ENCODE results near the gene PKIB.

The PKIB gene

GRCh38 chr6:122673343-122673961, 63.2 kb downstream of the PKIB start:
- no peak overlapping the region for H3K27ac Mint-ChIP-seq
- no peaks in the 10 kb centered on the region for H3K27me3 Mint-ChIP-seq
- H3K4me1 Mint-ChIP-seq: no peaks in the 10 kb centered on the region

GRCh38 chr6:122676146-122676545, 65.9 kb downstream of the PKIB start:
- no peak overlapping the region for H3K4me3 Mint-ChIP-seq
- H3K4me1 Mint-ChIP-seq: no peaks in the 10 kb centered on the region
- H3K9me3 Mint-ChIP-seq: no peaks in the 10 kb centered on the region
- no peaks in the 10 kb centered on the region for H3K36me3 Mint-ChIP-seq
- no peaks in the 10 kb centered on the region for H3K27me3 Mint-ChIP-seq
- H3K27ac Mint-ChIP-seq: no peak overlapping the region

More at GRCh38 chr6:122673343-122673961, 63.2 kb downstream of the PKIB start:
- no peaks in the 10 kb centered on the region for H3K36me3 Mint-ChIP-seq
- no peaks in the 10 kb centered on the region for H3K9me3 Mint-ChIP-seq
- no peak overlapping the region for H3K4me3 Mint-ChIP-seq

GRCh38 chr6:122676688-122677087, 66.5 kb downstream of the PKIB start:
- no peaks in the 10 kb centered on the region for H3K27me3 Mint-ChIP-seq
- no peaks in the 10 kb centered on the region for H3K9me3 Mint-ChIP-seq
- H3K4me3 Mint-ChIP-seq: no peak overlapping the region
- H3K4me1 Mint-ChIP-seq: no peaks in the 10 kb centered on the region
- no peaks in the 10 kb centered on the region for H3K36me3 Mint-ChIP-seq
- no peak overlapping the region for H3K27ac Mint-ChIP-seq

GRCh38 chr6:122677406-122677805, 67.2 kb downstream of the PKIB start:
- Mint-ChIP-seq H3K36me3 (no peaks in the 10 kb centered on the region), H3K27me3 (no peaks in the 10 kb centered on the region), H3K4me3 (no peak overlapping the region), H3K27ac (no peak overlapping the region), H3K9me3 (no peaks in the 10 kb centered on the region), H3K4me1 (no peaks in the 10 kb centered on the region)

- H3K4me1 Mint-ChIP-seq: no peaks in the 10 kb centered on the region
- H3K36me3 Mint-ChIP-seq: no peaks in the 10 kb centered on the region
- H3K4me3 Mint-ChIP-seq: no peak overlapping the region
- H3K9me3 Mint-ChIP-seq: no peaks in the 10 kb centered on the region
- no peak overlapping the region for H3K27ac Mint-ChIP-seq
- H3K27me3 Mint-ChIP-seq: no peaks in the 10 kb centered on the region
These were observed 68.6 kb downstream of the PKIB start for GRCh38 chr6:122678841-122679240.

GRCh38 chr6:122681705-122682104, 71.5 kb downstream of the PKIB start:
- no peaks in the 10 kb centered on the region for H3K27me3 Mint-ChIP-seq
- H3K4me1 Mint-ChIP-seq: no peaks in the 10 kb centered on the region
- no peaks in the 10 kb centered on the region for H3K9me3 Mint-ChIP-seq
- no peak overlapping the region for H3K4me3 Mint-ChIP-seq
- H3K36me3 Mint-ChIP-seq: no peaks in the 10 kb centered on the region
- H3K27ac Mint-ChIP-seq: no peak overlapping the region

- H3K27me3 Mint-ChIP-seq: no peaks in the 10 kb centered on the region
- H3K4me1 Mint-ChIP-seq: no peaks in the 10 kb centered on the region
- no peak overlapping the region for H3K4me3 Mint-ChIP-seq
- no peak overlapping the region for H3K27ac Mint-ChIP-seq
- H3K36me3 Mint-ChIP-seq: no peaks in the 10 kb centered on the region
- H3K9me3 Mint-ChIP-seq: no peaks in the 10 kb centered on the region
These were observed 73.9 kb downstream of the PKIB start for GRCh38 chr6:122683989-122684651.

- no peak overlapping the region for H3K4me3 Mint-ChIP-seq
- H3K9me3 Mint-ChIP-seq: no peaks in the 10 kb centered on the region
- H3K36me3 Mint-ChIP-seq: no peaks in the 10 kb centered on the region
- H3K27me3 Mint-ChIP-seq: peaks cover 12% of the 10 kb centered on the region
- H3K4me1 Mint-ChIP-seq: no peaks in the 10 kb centered on the region
- no peak overlapping the region for H3K27ac Mint-ChIP-seq
These were observed 82.0 kb downstream of the PKIB start for GRCh38 chr6:122692175-122692598.

- no peaks in the 10 kb centered on the region for H3K9me3 Mint-ChIP-seq
- H3K4me1 Mint-ChIP-seq: no peaks in the 10 kb centered on the region
- H3K36me3 Mint-ChIP-seq: no peaks in the 10 kb centered on the region
- no peak overlapping the region for H3K4me3 Mint-ChIP-seq
- H3K27me3 Mint-ChIP-seq: peaks cover 12% of the 10 kb centered on the region
- no peak overlapping the region for H3K27ac Mint-ChIP-seq
These were observed 82.8 kb downstream of the PKIB start for GRCh38 chr6:122692807-122693580.

- H3K4me1 Mint-ChIP-seq: no peaks in the 10 kb centered on the region
- H3K9me3 Mint-ChIP-seq: no peaks in the 10 kb centered on the region
- no peak overlapping the region for H3K4me3 Mint-ChIP-seq
- H3K27ac Mint-ChIP-seq: no peak overlapping the region
- no peaks in the 10 kb centered on the region for H3K36me3 Mint-ChIP-seq
- peaks cover 12% of the 10 kb centered on the region for H3K27me3 Mint-ChIP-seq
These were observed 83.9 kb downstream of the PKIB start for GRCh38 chr6:122694075-122694474.

GRCh38 chr6:122694602-122695001, 84.4 kb downstream of the PKIB start:
- no peaks in the 10 kb centered on the region for H3K9me3 Mint-ChIP-seq
- no peak overlapping the region for H3K27ac Mint-ChIP-seq
- H3K36me3 Mint-ChIP-seq: no peaks in the 10 kb centered on the region
- no peak overlapping the region for H3K4me3 Mint-ChIP-seq
- no peaks in the 10 kb centered on the region for H3K4me1 Mint-ChIP-seq
- H3K27me3 Mint-ChIP-seq: peaks cover 12% of the 10 kb centered on the region

GRCh38 chr6:122695188-122695587, 85.0 kb downstream of the PKIB start:
- Mint-ChIP-seq H3K9me3 (no peaks in the 10 kb centered on the region), H3K36me3 (no peaks in the 10 kb centered on the region), H3K4me3 (no peak overlapping the region), H3K27ac (no peak overlapping the region), H3K4me1 (no peaks in the 10 kb centered on the region), H3K27me3 (peaks cover 12% of the 10 kb centered on the region)

GRCh38 chr6:122696079-122696478, 85.9 kb downstream of the PKIB start:
- Mint-ChIP-seq H3K27me3 (peaks cover 12% of the 10 kb centered on the region), H3K4me1 (no peaks in the 10 kb centered on the region), H3K27ac (no peak overlapping the region), H3K4me3 (no peak overlapping the region), H3K9me3 (no peaks in the 10 kb centered on the region), H3K36me3 (no peaks in the 10 kb centered on the region)

GRCh38 chr6:122696853-122697252, 86.6 kb downstream of the PKIB start:
- Mint-ChIP-seq H3K36me3 (no peaks in the 10 kb centered on the region), H3K27me3 (peaks cover 7% of the 10 kb centered on the region), H3K9me3 (no peaks in the 10 kb centered on the region), H3K27ac (peak overlapping the region; percentile 35), H3K4me1 (no peaks in the 10 kb centered on the region), H3K4me3 (no peak overlapping the region)

- Mint-ChIP-seq H3K27ac (no peak overlapping the region), H3K4me3 (no peak overlapping the region), H3K36me3 (no peaks in the 10 kb centered on the region), H3K4me1 (no peaks in the 10 kb centered on the region), H3K27me3 (peaks cover 4% of the 10 kb centered on the region), H3K9me3 (no peaks in the 10 kb centered on the region)
These were observed 87.3 kb downstream of the PKIB start for GRCh38 chr6:122697458-122697857.

- Mint-ChIP-seq H3K4me1 (no peaks in the 10 kb centered on the region), H3K4me3 (no peak overlapping the region), H3K36me3 (no peaks in the 10 kb centered on the region), H3K27ac (no peak overlapping the region), H3K27me3 (no peaks in the 10 kb centered on the region), H3K9me3 (no peaks in the 10 kb centered on the region)
These were observed 91.5 kb downstream of the PKIB start for GRCh38 chr6:122701666-122702065.

All from activated naive CD4-positive, alpha-beta T cell treated with anti-CD3 and anti-CD28 coated beads, Interleukin-2, amount 50 U/mL, for 24 hours (primary cell).